Esophagus muscularis mucosa (tissue), 4 donors: Measurements from ENCODE around the gene ZRANB3.
"Not testable (repeated sequence)": the region's sequence is repeated elsewhere in the genome, so short reads cannot be mapped to it uniquely, and the experiment has no call there.

ENCODE experiments used
- EP300 ChIP-seq: sonication (generic); formaldehyde crosslinking; IDR thresholded peaks from one replicate; pipeline ENCODE4 v1.6.1; 2017; ENCODE audit warnings: antibody characterized with exemption
- POLR2A ChIP-seq: fragments of 450-650 bp; IDR thresholded peaks from one replicate; pipeline ENCODE4 v1.6.1; 2017; ENCODE audit warnings: antibody characterized with exemption, moderate library complexity, mild to moderate bottlenecking, low read depth
- POLR2AphosphoS5 ChIP-seq, 2 donors: sonication (generic); formaldehyde crosslinking; IDR thresholded peaks; one replicate each; pipeline ENCODE4 v1.6.1; 2017; ENCODE audit warnings: antibody characterized with exemption in 2 of 2
- TF ChIP-seq, protein P1 (sequence below), 3 experiments: fragments of 200-600 bp in 2 of 3; fragments of 450-650 bp in 1 of 3; sonication (generic) in 2 of 3; IDR thresholded peaks; one replicate each; pipeline ENCODE4 v1.5.1; 2017 to 2019; ENCODE audit warnings: antibody characterized with exemption in 3 of 3, mild to moderate bottlenecking in 2 of 3, moderate library complexity in 1 of 3

DNA sequence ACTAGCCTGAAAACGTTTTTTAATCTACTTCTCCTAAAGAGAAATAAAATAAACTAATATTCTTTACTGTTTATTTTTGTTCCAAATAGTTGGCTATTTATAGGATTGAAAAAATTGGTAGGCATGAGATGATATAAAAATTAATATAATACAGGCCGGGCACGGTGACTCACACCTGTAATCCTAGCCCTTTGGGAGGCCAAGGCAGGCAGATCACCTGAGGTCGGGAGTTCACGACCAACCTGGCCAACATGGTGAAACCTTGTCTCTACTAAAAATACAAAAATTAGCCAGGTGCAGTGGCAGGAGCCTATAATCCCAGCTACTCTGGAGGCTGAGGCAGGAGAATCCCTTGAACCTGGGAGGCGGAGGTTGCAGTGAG, 409.4 kb downstream of the ZRANB3 start:
- not testable (repeated sequence) for TF ChIP-seq POLR2AphosphoS5 (IDR thresholded peaks at IDR 0.05); POLR2A; EP300
- TF ChIP-seq, protein P1, sequence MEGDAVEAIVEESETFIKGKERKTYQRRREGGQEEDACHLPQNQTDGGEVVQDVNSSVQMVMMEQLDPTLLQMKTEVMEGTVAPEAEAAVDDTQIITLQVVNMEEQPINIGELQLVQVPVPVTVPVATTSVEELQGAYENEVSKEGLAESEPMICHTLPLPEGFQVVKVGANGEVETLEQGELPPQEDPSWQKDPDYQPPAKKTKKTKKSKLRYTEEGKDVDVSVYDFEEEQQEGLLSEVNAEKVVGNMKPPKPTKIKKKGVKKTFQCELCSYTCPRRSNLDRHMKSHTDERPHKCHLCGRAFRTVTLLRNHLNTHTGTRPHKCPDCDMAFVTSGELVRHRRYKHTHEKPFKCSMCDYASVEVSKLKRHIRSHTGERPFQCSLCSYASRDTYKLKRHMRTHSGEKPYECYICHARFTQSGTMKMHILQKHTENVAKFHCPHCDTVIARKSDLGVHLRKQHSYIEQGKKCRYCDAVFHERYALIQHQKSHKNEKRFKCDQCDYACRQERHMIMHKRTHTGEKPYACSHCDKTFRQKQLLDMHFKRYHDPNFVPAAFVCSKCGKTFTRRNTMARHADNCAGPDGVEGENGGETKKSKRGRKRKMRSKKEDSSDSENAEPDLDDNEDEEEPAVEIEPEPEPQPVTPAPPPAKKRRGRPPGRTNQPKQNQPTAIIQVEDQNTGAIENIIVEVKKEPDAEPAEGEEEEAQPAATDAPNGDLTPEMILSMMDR (IDR thresholded peaks at IDR 0.05): not testable (repeated sequence)
